ENCODE results near the gene CHAF1B.
A peak's percentile ranks its signal among the peaks of the same experiment; 100 is the strongest.

CHAF1B gene

DNA sequence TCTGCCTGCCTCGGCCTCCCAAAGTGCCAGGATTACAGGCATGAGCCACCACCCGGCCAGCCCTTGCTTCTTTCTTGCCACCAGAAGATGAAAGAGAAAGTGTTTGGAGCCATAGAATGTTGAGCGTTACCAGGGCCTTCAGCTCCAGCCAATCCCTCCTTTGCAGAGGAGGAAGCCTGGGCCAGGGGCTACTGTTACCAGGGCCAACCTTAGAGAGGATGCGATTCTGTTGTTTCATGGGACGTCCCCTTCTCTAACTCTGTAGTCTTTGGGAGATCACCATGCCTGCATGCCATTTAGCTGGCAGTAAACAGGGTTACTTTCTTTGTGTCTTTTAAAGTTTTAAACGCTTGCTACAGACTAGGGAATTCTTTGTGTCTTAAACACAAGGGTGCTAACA, 49.0 kb downstream of the CHAF1B start:
- no peaks in the 10 kb centered on the region for H3K9me3 ChIP-seq (ENCODE audit: control insufficient read depth, insufficient read depth, low read depth, low read length)
- H3K4me3 ChIP-seq (ENCODE audit: low read depth, low read length), result no peak overlapping the region
- POLR2A ChIA-PET, result no interaction called here
- H3K27ac ChIP-seq (ENCODE audit: extremely low read depth, low read depth, low read length), result no peak overlapping the region
- no peaks in the 10 kb centered on the region for H3K36me3 ChIP-seq (ENCODE audit: control insufficient read depth in 2 of 2, insufficient read depth in 1 of 2, low read length in 2 of 2)
- H3K4me1 ChIP-seq (ENCODE audit: control insufficient read depth, insufficient read depth, low read length), result peaks cover 8% of the 10 kb centered on the region; the same call in 1 of the 2 replicates
- TF ChIP-seq GLI2 (tag by site-specific recombination; IDR thresholded peaks at IDR 0.05; ENCODE audit: borderline replicate concordance, low read depth) (no peak), ZNF777 (tag by site-specific recombination; IDR thresholded peaks at IDR 0.05; ENCODE audit: borderline replicate concordance) (no peak), ZNF626 (tag by site-specific recombination; IDR thresholded peaks at IDR 0.05) (no peak), KLF8 (tag by site-specific recombination; IDR thresholded peaks at IDR 0.05) (no peak), ZNF555 (tag by site-specific recombination; conservative IDR thresholded peaks at IDR 0.05) (no peak), ZBTB20 (tag by site-specific recombination; IDR thresholded peaks at IDR 0.05) (no peak), SP7 (tag by site-specific recombination; IDR thresholded peaks at IDR 0.05) (no peak), ZNF140 (tag by site-specific recombination; IDR thresholded peaks at IDR 0.05) (no peak)
- TF ChIP-seq, protein P1, sequence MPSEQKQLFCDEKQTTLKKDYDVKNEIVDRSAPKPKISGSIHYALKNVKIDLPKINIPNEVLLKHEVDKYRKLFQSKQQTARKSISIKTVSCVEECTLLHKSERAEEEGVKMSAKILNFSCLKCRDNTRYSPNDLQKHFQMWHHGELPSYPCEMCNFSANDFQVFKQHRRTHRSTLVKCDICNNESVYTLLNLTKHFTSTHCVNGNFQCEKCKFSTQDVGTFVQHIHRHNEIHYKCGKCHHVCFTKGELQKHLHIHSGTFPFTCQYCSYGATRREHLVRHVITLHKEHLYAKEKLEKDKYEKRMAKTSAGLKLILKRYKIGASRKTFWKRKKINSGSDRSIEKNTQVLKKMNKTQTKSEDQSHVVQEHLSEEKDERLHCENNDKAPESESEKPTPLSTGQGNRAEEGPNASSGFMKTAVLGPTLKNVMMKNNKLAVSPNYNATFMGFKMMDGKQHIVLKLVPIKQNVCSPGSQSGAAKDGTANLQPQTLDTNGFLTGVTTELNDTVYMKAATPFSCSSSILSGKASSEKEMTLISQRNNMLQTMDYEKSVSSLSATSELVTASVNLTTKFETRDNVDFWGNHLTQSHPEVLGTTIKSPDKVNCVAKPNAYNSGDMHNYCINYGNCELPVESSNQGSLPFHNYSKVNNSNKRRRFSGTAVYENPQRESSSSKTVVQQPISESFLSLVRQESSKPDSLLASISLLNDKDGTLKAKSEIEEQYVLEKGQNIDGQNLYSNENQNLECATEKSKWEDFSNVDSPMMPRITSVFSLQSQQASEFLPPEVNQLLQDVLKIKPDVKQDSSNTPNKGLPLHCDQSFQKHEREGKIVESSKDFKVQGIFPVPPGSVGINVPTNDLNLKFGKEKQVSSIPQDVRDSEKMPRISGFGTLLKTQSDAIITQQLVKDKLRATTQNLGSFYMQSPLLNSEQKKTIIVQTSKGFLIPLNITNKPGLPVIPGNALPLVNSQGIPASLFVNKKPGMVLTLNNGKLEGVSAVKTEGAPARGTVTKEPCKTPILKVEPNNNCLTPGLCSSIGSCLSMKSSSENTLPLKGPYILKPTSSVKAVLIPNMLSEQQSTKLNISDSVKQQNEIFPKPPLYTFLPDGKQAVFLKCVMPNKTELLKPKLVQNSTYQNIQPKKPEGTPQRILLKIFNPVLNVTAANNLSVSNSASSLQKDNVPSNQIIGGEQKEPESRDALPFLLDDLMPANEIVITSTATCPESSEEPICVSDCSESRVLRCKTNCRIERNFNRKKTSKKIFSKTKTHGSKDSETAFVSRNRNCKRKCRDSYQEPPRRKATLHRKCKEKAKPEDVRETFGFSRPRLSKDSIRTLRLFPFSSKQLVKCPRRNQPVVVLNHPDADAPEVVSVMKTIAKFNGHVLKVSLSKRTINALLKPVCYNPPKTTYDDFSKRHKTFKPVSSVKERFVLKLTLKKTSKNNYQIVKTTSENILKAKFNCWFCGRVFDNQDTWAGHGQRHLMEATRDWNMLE (tag by site-specific recombination; conservative IDR thresholded peaks at IDR 0.05; ENCODE audit: low read depth), result no peak
- CTCF ChIA-PET, result interaction anchor here (0.6 kb wide), 1 partner anchor 1763 kb away, joined by 3 read pairs; no protein-coding TSS in a partner anchor

DNA sequence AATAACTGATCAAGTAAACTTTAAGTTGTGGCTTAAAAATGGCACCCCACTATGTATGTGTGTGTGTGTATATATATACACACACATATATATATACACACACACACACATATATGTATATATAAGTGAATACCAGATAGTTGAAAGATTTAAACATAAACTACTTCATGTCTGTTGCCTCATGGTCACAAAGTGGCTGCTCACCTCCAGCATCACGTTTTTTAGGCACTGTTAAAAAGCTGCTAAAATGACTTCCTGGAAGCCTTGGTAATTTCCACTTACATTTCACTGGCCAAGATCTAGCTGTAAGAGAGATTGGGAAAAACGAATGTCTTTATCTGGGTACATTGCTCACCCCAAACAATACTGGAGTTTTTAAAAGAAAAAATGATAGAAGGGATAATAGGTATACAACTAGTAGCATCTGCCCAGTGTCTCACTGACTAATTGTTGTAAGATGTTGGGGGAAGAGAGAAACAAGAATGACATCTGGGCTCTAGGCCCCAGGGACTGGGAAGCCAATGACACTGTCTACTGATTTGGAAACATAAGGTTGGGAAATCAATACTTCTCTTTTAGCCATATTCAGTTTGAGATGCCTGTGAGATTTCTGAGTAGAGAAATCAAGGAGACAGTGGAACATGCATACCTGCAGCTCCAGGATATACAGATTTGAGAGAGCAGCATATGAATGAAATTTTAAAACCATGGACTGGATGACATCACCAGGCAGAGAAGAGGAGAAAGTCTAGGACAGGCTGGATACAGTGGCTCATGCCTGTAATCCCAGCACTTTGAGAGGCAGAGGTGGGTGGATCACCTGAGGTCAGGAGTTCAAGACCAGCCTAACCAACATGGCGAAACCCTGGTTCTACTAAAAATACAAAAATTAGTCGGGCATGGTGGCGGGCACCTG, 51.9 kb downstream of the CHAF1B start:
- TF ChIP-seq KLF10 (tag by site-specific recombination; IDR thresholded peaks at IDR 0.05), result no peak
- TF ChIP-seq, protein P2, sequence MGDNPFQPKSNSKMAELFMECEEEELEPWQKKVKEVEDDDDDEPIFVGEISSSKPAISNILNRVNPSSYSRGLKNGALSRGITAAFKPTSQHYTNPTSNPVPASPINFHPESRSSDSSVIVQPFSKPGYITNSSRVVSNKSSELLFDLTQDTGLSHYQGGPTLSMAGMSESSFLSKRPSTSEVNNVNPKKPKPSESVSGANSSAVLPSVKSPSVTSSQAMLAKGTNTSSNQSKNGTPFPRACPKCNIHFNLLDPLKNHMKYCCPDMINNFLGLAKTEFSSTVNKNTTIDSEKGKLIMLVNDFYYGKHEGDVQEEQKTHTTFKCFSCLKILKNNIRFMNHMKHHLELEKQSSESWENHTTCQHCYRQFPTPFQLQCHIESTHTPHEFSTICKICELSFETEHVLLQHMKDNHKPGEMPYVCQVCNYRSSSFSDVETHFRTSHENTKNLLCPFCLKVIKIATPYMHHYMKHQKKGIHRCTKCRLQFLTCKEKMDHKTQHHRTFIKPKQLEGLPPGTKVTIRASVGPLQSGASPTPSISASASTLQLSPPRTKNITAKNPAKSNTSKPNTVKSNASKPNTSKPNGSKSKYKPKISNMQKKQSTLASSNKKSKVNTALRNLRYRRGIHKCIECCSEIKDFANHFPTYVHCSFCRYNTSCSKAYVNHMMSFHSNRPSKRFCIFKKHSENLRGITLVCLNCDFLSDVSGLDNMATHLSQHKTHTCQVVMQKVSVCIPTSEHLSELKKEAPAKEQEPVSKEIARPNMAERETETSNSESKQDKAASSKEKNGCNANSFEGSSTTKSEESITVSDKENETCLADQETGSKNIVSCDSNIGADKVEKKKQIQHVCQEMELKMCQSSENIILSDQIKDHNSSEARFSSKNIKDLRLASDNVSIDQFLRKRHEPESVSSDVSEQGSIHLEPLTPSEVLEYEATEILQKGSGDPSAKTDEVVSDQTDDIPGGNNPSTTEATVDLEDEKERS (tag by site-specific recombination; IDR thresholded peaks at IDR 0.05), result 0 out of 2 replicates have a peak, but pooled peaks have one; percentile 75
- TF ChIP-seq, protein P3, sequence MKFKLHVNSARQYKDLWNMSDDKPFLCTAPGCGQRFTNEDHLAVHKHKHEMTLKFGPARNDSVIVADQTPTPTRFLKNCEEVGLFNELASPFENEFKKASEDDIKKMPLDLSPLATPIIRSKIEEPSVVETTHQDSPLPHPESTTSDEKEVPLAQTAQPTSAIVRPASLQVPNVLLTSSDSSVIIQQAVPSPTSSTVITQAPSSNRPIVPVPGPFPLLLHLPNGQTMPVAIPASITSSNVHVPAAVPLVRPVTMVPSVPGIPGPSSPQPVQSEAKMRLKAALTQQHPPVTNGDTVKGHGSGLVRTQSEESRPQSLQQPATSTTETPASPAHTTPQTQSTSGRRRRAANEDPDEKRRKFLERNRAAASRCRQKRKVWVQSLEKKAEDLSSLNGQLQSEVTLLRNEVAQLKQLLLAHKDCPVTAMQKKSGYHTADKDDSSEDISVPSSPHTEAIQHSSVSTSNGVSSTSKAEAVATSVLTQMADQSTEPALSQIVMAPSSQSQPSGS (tag by site-specific recombination; IDR thresholded peaks at IDR 0.05; ENCODE audit: low read depth), result peak; percentile 61
- peak; percentile 60 for TF ChIP-seq SETDB1 (IDR thresholded peaks at IDR 0.05; ENCODE audit: insufficient read length, low read length)
- 0 out of 2 replicates have a peak, but pooled peaks have one; percentile 15 for TF ChIP-seq ZNF664 (tag by site-specific recombination; IDR thresholded peaks at IDR 0.05)
- TF ChIP-seq ZBTB17 (tag by site-specific recombination; IDR thresholded peaks at IDR 0.05), result peak; percentile 33
- no peak for TF ChIP-seq ZNF560 (tag by site-specific recombination; IDR thresholded peaks at IDR 0.05; ENCODE audit: borderline replicate concordance)
- TF ChIP-seq ZNF335 (tag by site-specific recombination; conservative IDR thresholded peaks at IDR 0.05), result peak; percentile 51
- no peak overlapping the region for H3K4me3 ChIP-seq (ENCODE audit: low read depth, low read length)
- ChIA-PET POLR2A (interaction anchor here (0.7 kb wide), 1 partner anchor 17 kb away, joined by 3 read pairs; no protein-coding TSS in a partner anchor), CTCF (interaction anchor here (0.6 to 0.8 kb wide), 2 partner anchors 14 to 461 kb away, joined by 3 to 11 read pairs; no protein-coding TSS in a partner anchor)
- H3K4me1 ChIP-seq (ENCODE audit: control insufficient read depth, insufficient read depth, low read length), result no peaks in the 10 kb centered on the region
- no peaks in the 10 kb centered on the region for H3K36me3 ChIP-seq (ENCODE audit: control insufficient read depth in 2 of 2, insufficient read depth in 1 of 2, low read length in 2 of 2)
- H3K27ac ChIP-seq (ENCODE audit: extremely low read depth, low read depth, low read length), result no peak overlapping the region
- no peaks in the 10 kb centered on the region for H3K9me3 ChIP-seq (ENCODE audit: control insufficient read depth, insufficient read depth, low read depth, low read length)
